Measurements from ENCODE around the gene SLC1A1. TPM values are rescaled to one million over a fixed set of nuclear protein-coding genes. Genes with fewer than 3 reads are reported as not detected.

Gene SLC1A1
- total RNA-seq, 4 donors from 2014 or later: 6.8 to 19.2 (median 11.8) TPM

DNA sequence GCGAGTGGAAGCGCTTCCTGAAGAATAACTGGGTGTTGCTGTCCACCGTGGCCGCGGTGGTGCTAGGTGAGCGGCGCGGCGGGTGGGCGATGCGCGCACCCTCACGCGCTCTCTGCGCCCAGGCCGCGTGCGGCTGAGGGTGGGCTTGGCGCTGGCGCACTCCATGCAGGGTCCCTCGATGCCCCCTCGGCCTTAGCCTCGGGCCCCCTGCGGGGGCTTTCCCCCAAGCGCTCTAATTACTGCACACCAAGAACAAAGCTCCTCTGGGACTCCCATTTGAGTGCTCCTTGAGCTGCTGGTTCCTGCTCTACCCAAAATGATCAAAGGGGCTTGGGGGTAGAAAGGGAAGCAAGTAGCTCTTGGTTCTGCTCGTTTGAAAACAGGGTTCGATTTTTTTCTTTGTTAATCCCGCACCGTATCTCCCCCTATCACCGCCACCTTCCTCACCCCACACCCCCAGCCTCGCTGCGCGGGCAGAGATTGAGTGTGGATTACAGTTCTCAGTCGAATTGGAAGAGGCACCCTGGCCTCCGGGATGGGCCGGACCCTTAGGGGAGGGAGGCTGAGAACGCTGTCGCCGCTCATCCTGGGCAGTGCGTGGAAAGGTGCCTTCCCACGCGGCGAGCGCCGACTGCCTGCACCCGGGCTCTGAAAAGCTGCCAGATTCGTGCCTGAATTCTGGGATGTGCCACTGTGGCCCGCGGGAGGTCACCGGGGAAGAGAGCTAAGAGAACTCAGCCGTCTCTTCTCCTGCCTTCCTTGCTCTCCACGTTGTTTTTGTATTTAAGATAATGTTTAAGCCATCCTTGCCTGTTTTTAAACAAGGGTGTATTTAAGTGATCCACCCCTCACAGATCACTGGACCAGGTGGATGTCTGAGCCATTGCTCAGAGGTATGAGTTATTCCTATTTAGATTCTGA lies 697 bp downstream of the SLC1A1 start:
- intact Hi-C loops (cut with DNase I; ENCODE audit: low total_unique reads): no loop called here
- DNase-seq: no peak

DNA sequence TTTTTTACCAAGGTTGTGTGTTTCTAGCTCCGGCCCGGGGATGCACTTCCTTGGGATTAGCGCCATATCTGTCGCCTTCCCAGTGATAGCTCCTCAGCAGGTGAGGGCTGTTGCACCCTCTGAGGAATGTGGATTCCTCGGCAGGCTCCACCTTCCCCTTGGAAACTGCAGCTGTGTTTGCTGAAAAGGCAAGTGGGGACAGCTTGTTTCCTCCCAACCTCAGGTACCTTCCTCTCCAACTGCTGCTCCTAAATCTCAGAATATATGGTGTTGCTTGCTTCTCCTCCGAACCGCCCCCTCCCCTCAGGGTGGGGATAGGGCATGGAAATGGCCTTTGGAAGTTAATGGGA lies 1.3 kb downstream of the SLC1A1 start:
- H3K36me3 ChIP-seq: no peaks in the 10 kb centered on the region
- H3K4me1 ChIP-seq: no peaks in the 10 kb centered on the region
- no peaks in the 10 kb centered on the region for H3K27me3 ChIP-seq
- peak overlapping the region in 1 of 2 donors; percentile 53 for H3K4me3 ChIP-seq
- no peak for DNase-seq
- H3K9me3 ChIP-seq: no peaks in the 10 kb centered on the region
- intact Hi-C loops (cut with DNase I; ENCODE audit: low total_unique reads): no loop called here
- H3K27ac ChIP-seq: no peak overlapping the region
- TF ChIP-seq POLR2A (IDR thresholded peaks at IDR 0.05): no peak
- TF ChIP-seq, protein P1, sequence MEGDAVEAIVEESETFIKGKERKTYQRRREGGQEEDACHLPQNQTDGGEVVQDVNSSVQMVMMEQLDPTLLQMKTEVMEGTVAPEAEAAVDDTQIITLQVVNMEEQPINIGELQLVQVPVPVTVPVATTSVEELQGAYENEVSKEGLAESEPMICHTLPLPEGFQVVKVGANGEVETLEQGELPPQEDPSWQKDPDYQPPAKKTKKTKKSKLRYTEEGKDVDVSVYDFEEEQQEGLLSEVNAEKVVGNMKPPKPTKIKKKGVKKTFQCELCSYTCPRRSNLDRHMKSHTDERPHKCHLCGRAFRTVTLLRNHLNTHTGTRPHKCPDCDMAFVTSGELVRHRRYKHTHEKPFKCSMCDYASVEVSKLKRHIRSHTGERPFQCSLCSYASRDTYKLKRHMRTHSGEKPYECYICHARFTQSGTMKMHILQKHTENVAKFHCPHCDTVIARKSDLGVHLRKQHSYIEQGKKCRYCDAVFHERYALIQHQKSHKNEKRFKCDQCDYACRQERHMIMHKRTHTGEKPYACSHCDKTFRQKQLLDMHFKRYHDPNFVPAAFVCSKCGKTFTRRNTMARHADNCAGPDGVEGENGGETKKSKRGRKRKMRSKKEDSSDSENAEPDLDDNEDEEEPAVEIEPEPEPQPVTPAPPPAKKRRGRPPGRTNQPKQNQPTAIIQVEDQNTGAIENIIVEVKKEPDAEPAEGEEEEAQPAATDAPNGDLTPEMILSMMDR (IDR thresholded peaks at IDR 0.05): no peak

More for the DNA sequence above, 697 bp downstream of the SLC1A1 start:
- Histone ChIP-seq H3K36me3 (no peaks in the 10 kb centered on the region), H3K27ac (peak overlapping the region; percentile 55 to 69), H3K4me3 (peak overlapping the region; percentile 53), H3K27me3 (no peaks in the 10 kb centered on the region), H3K9me3 (no peaks in the 10 kb centered on the region), H3K4me1 (no peaks in the 10 kb centered on the region)
- TF ChIP-seq, protein P1 (IDR thresholded peaks at IDR 0.05): no peak
- TF ChIP-seq POLR2A (IDR thresholded peaks at IDR 0.05): no peak

DNA sequence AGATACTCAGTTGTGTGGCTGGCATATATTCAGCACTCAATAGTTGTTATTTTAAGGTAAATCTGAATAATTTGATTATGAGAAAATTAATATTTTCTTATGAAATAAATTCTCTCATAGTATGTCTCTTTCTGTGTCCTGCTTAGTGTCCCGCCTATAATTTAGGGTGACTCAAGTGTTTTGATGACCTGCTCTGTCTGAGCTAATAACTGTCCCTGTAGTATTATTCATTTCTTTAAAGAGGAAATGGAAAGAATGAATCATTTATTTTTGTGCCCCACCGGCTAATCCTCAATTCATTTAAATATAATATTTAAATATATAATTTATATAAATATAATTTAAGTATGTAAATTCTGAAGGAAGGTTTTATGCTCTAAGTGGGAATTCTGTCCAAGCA lies 4.1 kb downstream of the SLC1A1 start:
- TF ChIP-seq POLR2A (IDR thresholded peaks at IDR 0.05): no peak
- TF ChIP-seq, protein P1 (IDR thresholded peaks at IDR 0.05): no peak
- intact Hi-C loops (cut with DNase I; ENCODE audit: low total_unique reads): no loop called here
- Histone ChIP-seq H3K9me3 (no peaks in the 10 kb centered on the region), H3K27ac (no peak overlapping the region), H3K4me3 (no peak overlapping the region), H3K36me3 (no peaks in the 10 kb centered on the region), H3K27me3 (no peaks in the 10 kb centered on the region), H3K4me1 (no peaks in the 10 kb centered on the region)
- DNase-seq: no peak

DNA sequence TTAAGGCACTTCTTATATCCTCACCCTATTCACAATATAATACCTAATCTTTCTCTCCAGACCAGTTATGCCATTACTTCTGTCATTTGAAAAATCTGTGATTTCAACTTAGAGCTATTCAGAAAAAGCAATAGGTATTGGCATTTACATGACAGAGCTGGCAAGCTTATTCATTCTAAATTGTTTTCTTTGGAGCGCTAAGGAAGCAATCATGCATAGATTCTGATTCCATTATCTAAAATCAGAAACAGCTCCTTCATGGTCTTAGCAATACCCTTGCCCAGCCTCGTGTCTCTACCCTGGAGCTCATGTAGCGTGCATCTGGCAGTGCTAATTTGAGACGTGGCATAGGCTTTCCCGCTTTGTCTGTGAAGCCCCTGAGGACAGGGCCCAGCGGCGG lies 4.5 kb downstream of the SLC1A1 start:
- no peaks in the 10 kb centered on the region for H3K36me3 ChIP-seq
- no peaks in the 10 kb centered on the region for H3K27me3 ChIP-seq
- no peak overlapping the region for H3K27ac ChIP-seq
- intact Hi-C loops (cut with DNase I; ENCODE audit: low total_unique reads): no loop called here
- H3K9me3 ChIP-seq: no peaks in the 10 kb centered on the region
- no peak for TF ChIP-seq POLR2A (IDR thresholded peaks at IDR 0.05)
- TF ChIP-seq, protein P1 (IDR thresholded peaks at IDR 0.05): no peak
- DNase-seq: no peak
- H3K4me1 ChIP-seq: no peaks in the 10 kb centered on the region
- H3K4me3 ChIP-seq: no peak overlapping the region

DNA sequence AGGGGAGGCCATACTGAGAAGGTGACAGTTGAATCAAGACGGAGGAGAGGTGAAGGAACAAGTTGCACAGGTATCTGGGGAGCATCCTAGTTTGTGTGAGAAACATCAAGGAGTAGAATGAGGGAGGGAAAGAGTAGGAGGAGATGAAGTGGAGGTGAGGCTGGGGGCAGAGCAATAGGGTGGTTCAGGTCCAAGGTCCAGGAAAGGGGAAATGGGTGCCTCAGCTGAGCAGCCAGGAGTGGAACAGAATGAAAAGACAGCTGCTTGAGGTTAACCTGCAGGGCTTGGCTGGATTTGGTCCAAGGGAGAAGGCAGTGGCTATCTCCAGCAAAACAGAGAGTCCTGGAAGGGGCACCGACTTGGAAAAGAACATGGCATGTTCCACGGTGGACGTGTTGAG lies 5.3 kb downstream of the SLC1A1 start:
- intact Hi-C loops (cut with DNase I; ENCODE audit: low total_unique reads): no loop called here
- Histone ChIP-seq H3K9me3 (no peaks in the 10 kb centered on the region), H3K4me1 (no peaks in the 10 kb centered on the region), H3K4me3 (no peak overlapping the region), H3K36me3 (no peaks in the 10 kb centered on the region), H3K27ac (no peak overlapping the region), H3K27me3 (no peaks in the 10 kb centered on the region)
- no peak for DNase-seq
- TF ChIP-seq, protein P1 (IDR thresholded peaks at IDR 0.05): no peak
- TF ChIP-seq POLR2A (IDR thresholded peaks at IDR 0.05): no peak

All from uterus (tissue), 4 donors.